GM23338 (cell line): ENCODE results near the gene MIX23. TPM values are rescaled to one million over a fixed set of nuclear protein-coding genes. Genes with fewer than 3 reads are reported as not detected.

Experiments
- ATAC-seq: fragments of 200-7000 bp; cut with Tn5 transposase; 3 replicates; pipeline ENCODE4 v1.9.1; 2020
- DNase-seq: peaks from one replicate; pipeline ENCODE4 v3.0.0-alpha.2; 2015; ENCODE audit warnings: low spot score
- H2AFZ ChIP-seq: fragments of 200-600 bp; sonication (generic); 2 replicates; pipeline ENCODE4 v1.8.0; 2016; ENCODE audit warnings: antibody characterized with exemption, mild to moderate bottlenecking, moderate library complexity
- H3F3A ChIP-seq: fragments of 200-600 bp; sonication (generic); replicated peaks from 2 replicates; pipeline ENCODE4 v1.8.0; 2017; ENCODE audit warnings: antibody characterized with exemption, mixed run types, low read depth
- H3K27ac ChIP-seq: fragments of 200-600 bp; sonication (generic); 2 replicates; pipeline ENCODE4 v1.6.1; 2016; ENCODE audit warnings: low read depth
- H3K27me3 ChIP-seq: fragments of 200-600 bp; sonication (generic); 2 replicates; pipeline ENCODE4 v1.8.0; 2016; ENCODE audit warnings: mild to moderate bottlenecking, mixed run types, moderate library complexity; ENCODE audit not compliant: insufficient read depth
- H3K36me3 ChIP-seq: fragments of 200-600 bp; sonication (generic); 2 replicates; pipeline ENCODE4 v1.8.0; 2016; ENCODE audit warnings: mild to moderate bottlenecking; ENCODE audit not compliant: insufficient read depth
- H3K4me1 ChIP-seq: fragments of 200-600 bp; sonication (generic); 2 replicates; pipeline ENCODE4 v1.8.0; 2016; ENCODE audit warnings: mild to moderate bottlenecking, moderate library complexity; ENCODE audit not compliant: insufficient read depth
- H3K4me2 ChIP-seq: fragments of 200-600 bp; sonication (generic); 2 replicates; pipeline ENCODE4 v1.7.1; 2017; ENCODE audit warnings: mixed run types
- H3K4me3 ChIP-seq: fragments of 200-600 bp; sonication (generic); 2 replicates; pipeline ENCODE4 v1.6.1; 2016; ENCODE audit warnings: mixed run types
- H3K79me2 ChIP-seq: fragments of 200-600 bp; sonication (generic); replicated peaks from 2 replicates; pipeline ENCODE4 v1.8.0; 2017; ENCODE audit warnings: mild to moderate bottlenecking; ENCODE audit not compliant: insufficient read depth
- H3K9me2 ChIP-seq: fragments of 200-600 bp; sonication (generic); 2 replicates; pipeline ENCODE4 v1.8.0; 2017; ENCODE audit not compliant: insufficient read depth
- H4K20me1 ChIP-seq: fragments of 200-600 bp; sonication (generic); replicated peaks from 2 replicates; pipeline ENCODE4 v1.8.0; 2017; ENCODE audit warnings: mild to moderate bottlenecking; ENCODE audit not compliant: insufficient read depth
- H3K27ac Mint-ChIP-seq: 2 replicates; pipeline ENCODE4 v1.8.0; 2020; ENCODE audit warnings: inconsistent platforms, mild to moderate bottlenecking, moderate library complexity, mixed read lengths
- H3K27me3 Mint-ChIP-seq: 3 replicates; pipeline ENCODE4 v1.8.0; 2022; ENCODE audit warnings: low read depth, mild to moderate bottlenecking, moderate library complexity, mixed read lengths, inconsistent platforms; ENCODE audit not compliant: insufficient read depth, poor library complexity
- H3K36me3 Mint-ChIP-seq: 3 replicates; pipeline ENCODE4 v1.8.0; 2021; ENCODE audit warnings: low read depth, mild to moderate bottlenecking, inconsistent platforms, moderate library complexity, mixed read lengths
- H3K4me1 Mint-ChIP-seq: 3 replicates; pipeline ENCODE4 v1.8.0; 2020; ENCODE audit warnings: mild to moderate bottlenecking, inconsistent platforms, mixed read lengths
- H3K4me3 Mint-ChIP-seq: 3 replicates; pipeline ENCODE4 v1.8.0; 2021; ENCODE audit warnings: moderate library complexity, mild to moderate bottlenecking, inconsistent platforms, mixed read lengths
- H3K9me3 Mint-ChIP-seq: 3 replicates; pipeline ENCODE4 v1.8.0; 2020; ENCODE audit warnings: moderate library complexity, mild to moderate bottlenecking, inconsistent platforms, mixed read lengths
- EZH2phosphoT487 ChIP-seq: fragments of 200-600 bp; sonication (generic); IDR thresholded peaks from one replicate; pipeline ENCODE4 v1.8.1; 2018; ENCODE audit warnings: antibody characterized with exemption; ENCODE audit not compliant: unreplicated experiment
- JUNB ChIP-seq: IDR thresholded peaks from one replicate; pipeline ENCODE4 v1.6.1; 2016; ENCODE audit warnings: antibody characterized with exemption; ENCODE audit not compliant: unreplicated experiment
- POLR2AphosphoS5 ChIP-seq: IDR thresholded peaks from 2 replicates; pipeline ENCODE4 v1.6.1; 2016; ENCODE audit warnings: antibody characterized with exemption, low read depth
- polyA plus RNA-seq: library from polyadenylated mRNA; unstranded; fragments of >200 nt; fragmentation: Nextera tagmentation; extraction: Ambion mirVana; gene quantifications from 2 replicates; pipeline ENCODE4 v1.2.1, GENCODE V29; 2016
- total RNA-seq: library from RNA; depleted of rRNA; stranded (reverse); fragments of >200 nt; shearing (Covaris generic); gene quantifications from 2 replicates; pipeline ENCODE4 v1.2.3, GENCODE V29; 2014
- TF ChIP-seq, protein P1 (sequence below): fragments of 250-450 bp; sonication (Bioruptor Pico); IDR thresholded peaks from 2 replicates; pipeline ENCODE4 v1.5.0; 2020; ENCODE audit warnings: mild to moderate bottlenecking, moderate library complexity
- TF ChIP-seq, protein P2 (sequence below): IDR thresholded peaks from 2 replicates; pipeline ENCODE4 v1.6.1; 2016; ENCODE audit warnings: antibody characterized with exemption

Gene MIX23
- total and polyA plus RNA-seq, 2 experiments from 2014 or later: 57.7 to 146 TPM

DNA sequence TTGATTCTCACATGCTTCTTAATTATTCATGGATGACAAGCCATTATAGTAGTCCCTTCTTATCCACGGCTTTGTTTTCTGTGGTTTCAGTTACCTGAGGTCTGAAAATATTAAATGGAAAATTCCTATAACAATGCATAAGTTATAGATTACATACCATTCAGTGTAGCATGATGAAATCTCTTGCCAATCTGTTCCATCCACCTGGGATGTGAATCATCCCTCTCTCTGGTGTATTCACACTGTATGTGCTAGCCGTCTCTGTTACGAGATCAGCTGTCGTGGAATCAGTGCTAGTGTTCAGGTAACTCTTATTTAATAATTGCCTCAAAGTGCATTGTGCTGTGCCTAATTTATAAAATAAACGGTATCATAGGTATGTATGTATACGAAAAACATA is 27.6 kb upstream of the MIX23 start:
- Histone ChIP-seq H3K4me1 (no peaks in the 10 kb centered on the region), H3K36me3 (peaks cover 9% of the 10 kb centered on the region; the same call in 1 of the 2 replicates), H3K4me3 (no peak overlapping the region), H3K9me2 (no peaks in the 10 kb centered on the region), H3K4me2 (no peak overlapping the region), H4K20me1 (peaks cover 5% of the 10 kb centered on the region; the same call in 1 of the 2 replicates), H2AFZ (no peak overlapping the region), H3K79me2 (no peaks in the 10 kb centered on the region), H3K27me3 (no peaks in the 10 kb centered on the region), H3F3A (no peaks in the 10 kb centered on the region), H3K27ac (no peak overlapping the region)
- Mint-ChIP-seq H3K36me3 (peaks cover 23% of the 10 kb centered on the region), H3K27ac (no peak overlapping the region), H3K4me1 (peaks cover 9% of the 10 kb centered on the region; the same call in 2 of the 3 replicates), H3K27me3 (peaks cover 2% of the 10 kb centered on the region), H3K9me3 (no peaks in the 10 kb centered on the region), H3K4me3 (no peak overlapping the region)
- TF ChIP-seq, protein P1, sequence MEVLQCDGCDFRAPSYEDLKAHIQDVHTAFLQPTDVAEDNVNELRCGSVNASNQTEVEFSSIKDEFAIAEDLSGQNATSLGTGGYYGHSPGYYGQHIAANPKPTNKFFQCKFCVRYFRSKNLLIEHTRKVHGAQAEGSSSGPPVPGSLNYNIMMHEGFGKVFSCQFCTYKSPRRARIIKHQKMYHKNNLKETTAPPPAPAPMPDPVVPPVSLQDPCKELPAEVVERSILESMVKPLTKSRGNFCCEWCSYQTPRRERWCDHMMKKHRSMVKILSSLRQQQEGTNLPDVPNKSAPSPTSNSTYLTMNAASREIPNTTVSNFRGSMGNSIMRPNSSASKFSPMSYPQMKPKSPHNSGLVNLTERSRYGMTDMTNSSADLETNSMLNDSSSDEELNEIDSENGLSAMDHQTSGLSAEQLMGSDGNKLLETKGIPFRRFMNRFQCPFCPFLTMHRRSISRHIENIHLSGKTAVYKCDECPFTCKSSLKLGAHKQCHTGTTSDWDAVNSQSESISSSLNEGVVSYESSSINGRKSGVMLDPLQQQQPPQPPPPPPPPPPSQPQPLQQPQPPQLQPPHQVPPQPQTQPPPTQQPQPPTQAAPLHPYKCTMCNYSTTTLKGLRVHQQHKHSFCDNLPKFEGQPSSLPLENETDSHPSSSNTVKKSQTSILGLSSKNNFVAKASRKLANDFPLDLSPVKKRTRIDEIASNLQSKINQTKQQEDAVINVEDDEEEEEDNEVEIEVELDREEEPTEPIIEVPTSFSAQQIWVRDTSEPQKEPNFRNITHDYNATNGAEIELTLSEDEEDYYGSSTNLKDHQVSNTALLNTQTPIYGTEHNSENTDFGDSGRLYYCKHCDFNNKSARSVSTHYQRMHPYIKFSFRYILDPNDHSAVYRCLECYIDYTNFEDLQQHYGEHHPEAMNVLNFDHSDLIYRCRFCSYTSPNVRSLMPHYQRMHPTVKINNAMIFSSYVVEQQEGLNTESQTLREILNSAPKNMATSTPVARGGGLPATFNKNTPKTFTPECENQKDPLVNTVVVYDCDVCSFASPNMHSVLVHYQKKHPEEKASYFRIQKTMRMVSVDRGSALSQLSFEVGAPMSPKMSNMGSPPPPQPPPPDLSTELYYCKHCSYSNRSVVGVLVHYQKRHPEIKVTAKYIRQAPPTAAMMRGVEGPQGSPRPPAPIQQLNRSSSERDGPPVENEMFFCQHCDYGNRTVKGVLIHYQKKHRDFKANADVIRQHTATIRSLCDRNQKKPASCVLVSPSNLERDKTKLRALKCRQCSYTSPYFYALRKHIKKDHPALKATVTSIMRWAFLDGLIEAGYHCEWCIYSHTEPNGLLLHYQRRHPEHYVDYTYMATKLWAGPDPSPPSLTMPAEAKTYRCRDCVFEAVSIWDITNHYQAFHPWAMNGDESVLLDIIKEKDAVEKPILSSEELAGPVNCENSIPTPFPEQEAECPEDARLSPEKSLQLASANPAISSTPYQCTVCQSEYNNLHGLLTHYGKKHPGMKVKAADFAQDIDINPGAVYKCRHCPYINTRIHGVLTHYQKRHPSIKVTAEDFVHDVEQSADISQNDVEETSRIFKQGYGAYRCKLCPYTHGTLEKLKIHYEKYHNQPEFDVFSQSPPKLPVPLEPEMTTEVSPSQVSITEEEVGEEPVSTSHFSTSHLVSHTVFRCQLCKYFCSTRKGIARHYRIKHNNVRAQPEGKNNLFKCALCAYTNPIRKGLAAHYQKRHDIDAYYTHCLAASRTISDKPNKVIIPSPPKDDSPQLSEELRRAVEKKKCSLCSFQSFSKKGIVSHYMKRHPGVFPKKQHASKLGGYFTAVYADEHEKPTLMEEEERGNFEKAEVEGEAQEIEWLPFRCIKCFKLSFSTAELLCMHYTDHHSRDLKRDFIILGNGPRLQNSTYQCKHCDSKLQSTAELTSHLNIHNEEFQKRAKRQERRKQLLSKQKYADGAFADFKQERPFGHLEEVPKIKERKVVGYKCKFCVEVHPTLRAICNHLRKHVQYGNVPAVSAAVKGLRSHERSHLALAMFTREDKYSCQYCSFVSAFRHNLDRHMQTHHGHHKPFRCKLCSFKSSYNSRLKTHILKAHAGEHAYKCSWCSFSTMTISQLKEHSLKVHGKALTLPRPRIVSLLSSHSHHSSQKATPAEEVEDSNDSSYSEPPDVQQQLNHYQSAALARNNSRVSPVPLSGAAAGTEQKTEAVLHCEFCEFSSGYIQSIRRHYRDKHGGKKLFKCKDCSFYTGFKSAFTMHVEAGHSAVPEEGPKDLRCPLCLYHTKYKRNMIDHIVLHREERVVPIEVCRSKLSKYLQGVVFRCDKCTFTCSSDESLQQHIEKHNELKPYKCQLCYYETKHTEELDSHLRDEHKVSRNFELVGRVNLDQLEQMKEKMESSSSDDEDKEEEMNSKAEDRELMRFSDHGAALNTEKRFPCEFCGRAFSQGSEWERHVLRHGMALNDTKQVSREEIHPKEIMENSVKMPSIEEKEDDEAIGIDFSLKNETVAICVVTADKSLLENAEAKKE (CRISPR knock-in tag): no peak
- ATAC-seq (no peak), DNase-seq (no peak)

DNA sequence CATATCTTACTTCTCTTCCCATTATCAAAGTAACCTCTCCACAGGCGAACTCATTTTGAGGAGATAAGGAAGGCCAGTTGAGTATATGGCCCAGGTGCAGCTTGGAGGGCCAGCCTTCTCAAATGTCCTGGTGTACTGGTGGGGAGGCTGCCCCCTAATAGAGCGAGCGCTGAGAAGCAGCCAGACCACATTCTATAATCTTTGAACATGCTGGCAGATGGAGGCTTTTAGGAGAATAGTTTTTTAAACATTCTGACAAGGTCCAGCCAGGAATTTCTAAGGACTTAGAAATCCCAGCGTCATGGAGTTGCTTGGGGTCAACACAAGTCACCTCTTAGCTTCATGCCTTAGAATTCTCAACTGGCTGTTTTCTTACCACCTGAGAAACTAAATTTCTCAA is 27.1 kb upstream of the MIX23 start:
- Mint-ChIP-seq H3K9me3 (no peaks in the 10 kb centered on the region), H3K27ac (no peak overlapping the region), H3K4me3 (no peak overlapping the region), H3K4me1 (peaks cover 6% of the 10 kb centered on the region; the same call in 2 of the 3 replicates), H3K27me3 (no peaks in the 10 kb centered on the region), H3K36me3 (peaks cover 23% of the 10 kb centered on the region)
- H2AFZ ChIP-seq: no peak overlapping the region
- no peak for DNase-seq
- H4K20me1 ChIP-seq: peaks cover 5% of the 10 kb centered on the region; the same call in 1 of the 2 replicates
- H3K36me3 ChIP-seq: peaks cover 9% of the 10 kb centered on the region
- H3K4me2 ChIP-seq: no peak overlapping the region
- H3F3A ChIP-seq: no peaks in the 10 kb centered on the region
- no peaks in the 10 kb centered on the region for H3K79me2 ChIP-seq
- H3K9me2 ChIP-seq: no peaks in the 10 kb centered on the region
- H3K27me3 ChIP-seq: no peaks in the 10 kb centered on the region
- H3K27ac ChIP-seq: no peak overlapping the region
- H3K4me3 ChIP-seq: no peak overlapping the region
- H3K4me1 ChIP-seq: no peaks in the 10 kb centered on the region
- no peak for ATAC-seq
- TF ChIP-seq, protein P2, sequence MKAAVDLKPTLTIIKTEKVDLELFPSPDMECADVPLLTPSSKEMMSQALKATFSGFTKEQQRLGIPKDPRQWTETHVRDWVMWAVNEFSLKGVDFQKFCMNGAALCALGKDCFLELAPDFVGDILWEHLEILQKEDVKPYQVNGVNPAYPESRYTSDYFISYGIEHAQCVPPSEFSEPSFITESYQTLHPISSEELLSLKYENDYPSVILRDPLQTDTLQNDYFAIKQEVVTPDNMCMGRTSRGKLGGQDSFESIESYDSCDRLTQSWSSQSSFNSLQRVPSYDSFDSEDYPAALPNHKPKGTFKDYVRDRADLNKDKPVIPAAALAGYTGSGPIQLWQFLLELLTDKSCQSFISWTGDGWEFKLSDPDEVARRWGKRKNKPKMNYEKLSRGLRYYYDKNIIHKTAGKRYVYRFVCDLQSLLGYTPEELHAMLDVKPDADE: no peak
- TF ChIP-seq EZH2phosphoT487: no peak
- TF ChIP-seq JUNB: no peak
- TF ChIP-seq POLR2AphosphoS5: no peak
- TF ChIP-seq, protein P1 (CRISPR knock-in tag): no peak
